NCI-H460 (cell line): ENCODE measurements around the gene LRRC15. TPM values are rescaled to one million over a fixed set of nuclear protein-coding genes. Genes with fewer than 3 reads are reported as not detected.

Experiments used
- DNase-seq: peaks from one replicate; pipeline ENCODE4 v3.0.0-alpha.2; 2016; ENCODE audit warnings: low read depth; ENCODE audit errors: extremely low read depth
- total RNA-seq: library from RNA; depleted of rRNA; stranded (reverse); fragments of >200 nt; shearing (Covaris generic); gene quantifications from 2 replicates; pipeline ENCODE4 v1.2.3, GENCODE V29; 2014

Gene LRRC15
- total RNA-seq, 1 experiment from 2014 or later: not detected

DNA sequence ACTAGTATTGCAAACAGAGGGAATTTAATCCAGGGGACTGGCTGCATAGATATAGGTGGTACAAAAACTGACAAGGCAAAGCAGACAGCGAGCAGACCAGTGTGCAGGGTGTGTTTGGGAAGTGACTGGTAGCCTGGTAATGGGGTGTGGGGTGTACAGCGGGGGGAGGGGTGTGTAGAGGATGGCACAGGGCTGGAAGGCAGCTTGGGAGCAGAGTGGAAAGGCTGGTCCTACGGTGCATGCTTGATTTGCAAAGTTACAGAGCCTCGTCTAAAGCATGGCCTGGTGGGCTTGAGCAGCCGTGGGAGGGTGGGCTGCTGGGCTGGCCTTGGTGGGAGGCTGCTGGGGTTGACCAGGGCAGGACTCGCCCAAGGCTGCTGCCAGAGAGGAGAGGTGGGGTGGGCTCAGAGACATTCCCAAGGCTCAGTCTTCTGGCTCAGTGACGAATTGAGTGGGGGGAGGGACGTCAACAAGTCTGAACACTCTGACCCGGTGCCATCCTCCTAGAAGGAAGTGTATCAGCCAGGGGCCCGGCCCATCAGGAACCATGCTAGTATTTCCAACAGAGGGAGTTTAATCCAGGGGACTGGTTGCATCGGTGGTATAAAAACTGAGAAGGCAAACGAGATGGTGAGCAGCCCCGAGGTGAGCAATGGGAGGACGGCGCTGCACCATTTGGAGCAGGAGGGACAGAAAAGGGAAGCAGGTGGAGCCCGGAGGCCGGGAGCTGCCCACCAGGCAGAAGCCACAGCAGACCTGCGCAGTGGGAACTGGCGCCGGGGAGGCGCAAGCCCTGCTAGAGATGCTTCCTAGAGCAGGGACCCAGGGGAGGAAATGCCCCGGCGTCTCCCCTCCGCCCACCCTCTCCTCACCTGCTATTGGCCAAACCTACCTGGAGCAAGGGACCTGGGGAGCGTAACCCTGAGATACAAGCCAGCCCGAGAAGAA, 47.6 kb downstream of the LRRC15 start:
- DNase-seq: no peak

GRCh38 chr3:194320744-194321243, 48.7 kb downstream of the LRRC15 start:
- no peak for DNase-seq

DNA sequence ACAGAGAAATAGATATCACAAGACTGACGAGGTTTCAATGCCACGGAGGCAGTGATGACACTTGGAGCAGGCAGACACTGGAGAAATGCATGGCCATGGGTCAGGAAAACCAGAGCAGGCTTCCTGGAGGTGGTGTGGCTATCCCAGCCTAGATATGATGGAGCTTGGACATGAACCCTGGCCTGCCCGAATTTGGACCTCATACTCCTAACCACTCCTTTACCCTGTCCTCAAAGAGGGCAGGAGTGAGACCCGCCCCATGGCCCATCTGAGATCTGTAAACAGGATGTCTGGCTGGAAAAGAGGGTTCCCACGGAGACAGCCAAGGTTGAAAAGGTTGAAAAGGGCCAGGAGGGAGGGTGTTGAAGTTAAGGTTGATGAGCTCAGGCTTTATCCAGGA, 49.4 kb downstream of the LRRC15 start:
- DNase-seq: no peak

DNA sequence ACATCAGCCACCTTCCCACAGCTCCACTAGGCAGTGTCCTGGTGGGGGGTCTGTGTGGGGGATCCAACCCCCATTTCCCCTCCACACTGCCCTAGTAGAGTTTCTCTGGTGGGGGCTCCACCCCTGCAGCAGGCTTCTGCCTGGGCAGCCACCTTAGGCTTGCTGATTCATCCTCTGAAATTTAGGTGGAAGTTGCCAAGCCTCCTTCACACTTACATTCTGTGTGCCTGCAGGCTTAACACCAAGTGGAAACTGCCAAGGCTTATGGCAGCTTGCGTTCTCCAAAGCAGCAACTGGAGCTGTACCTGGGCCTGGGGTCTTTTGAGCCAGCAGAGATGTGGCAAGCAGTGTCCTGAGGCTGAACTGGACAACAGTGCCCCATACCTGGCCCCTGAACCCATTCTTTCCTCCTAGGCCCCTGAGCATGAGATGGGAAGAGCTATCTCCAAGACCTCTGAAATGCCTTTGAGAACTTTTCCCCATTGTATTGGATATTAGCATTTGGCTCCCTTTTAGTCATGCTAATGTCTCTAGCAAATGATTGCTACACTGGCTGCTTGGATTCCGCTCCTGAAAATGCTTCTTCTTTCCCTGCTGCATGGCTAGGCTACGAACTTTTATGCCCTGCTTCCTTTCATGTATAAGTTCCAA, 50.9 kb downstream of the LRRC15 start:
- DNase-seq: no peak

GRCh38 chr3:194316918-194317317, 52.6 kb downstream of the LRRC15 start:
- no peak for DNase-seq

GRCh38 chr3:194315965-194316361, 53.6 kb downstream of the LRRC15 start:
- no peak for DNase-seq

DNA sequence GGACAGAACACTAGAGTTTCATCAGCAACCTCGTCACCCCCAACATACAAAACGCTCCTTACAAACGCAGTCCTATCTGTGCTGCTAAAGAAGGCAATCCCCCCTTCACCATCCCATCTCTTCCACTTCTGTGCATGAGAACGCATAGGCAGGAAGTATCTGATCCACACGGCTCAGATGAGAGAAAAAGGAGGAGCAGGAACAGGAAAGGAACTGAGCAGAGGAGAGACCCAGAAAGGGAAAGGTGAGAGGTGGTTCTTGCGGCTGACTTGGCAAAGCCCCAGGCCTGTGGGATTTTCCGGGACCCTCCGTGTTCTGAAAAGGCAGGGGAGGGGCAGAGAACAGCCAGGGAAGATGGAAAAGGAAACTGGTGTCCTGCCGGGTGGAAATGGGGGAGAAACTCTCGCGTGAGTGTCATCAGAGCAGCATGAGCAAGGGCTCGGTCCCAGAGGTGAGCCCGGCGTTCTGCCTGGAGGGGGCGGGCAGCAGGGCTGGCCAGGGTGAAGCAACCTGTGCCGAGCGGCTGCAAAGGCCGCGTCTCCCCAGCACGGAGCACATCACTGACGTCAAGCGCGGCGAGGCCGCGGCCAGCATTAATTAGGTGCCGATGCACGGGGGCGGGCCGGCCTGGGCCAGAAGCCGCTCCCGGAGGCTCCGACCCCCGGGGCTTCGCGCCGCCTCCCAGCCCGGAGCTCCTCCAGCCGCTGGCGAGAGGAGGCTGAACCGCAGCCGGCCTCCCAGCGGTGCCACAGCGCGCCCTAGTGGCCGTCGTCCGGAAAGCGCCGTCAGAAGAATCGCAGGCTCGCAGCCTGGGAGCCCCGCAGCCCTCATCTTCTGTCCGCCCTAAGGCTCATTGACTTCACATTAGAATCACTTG, 54.2 kb downstream of the LRRC15 start:
- DNase-seq: peak; percentile 54

GRCh38 chr3:194314388-194315068, 55.0 kb downstream of the LRRC15 start:
- no peak for DNase-seq

GRCh38 chr3:194313560-194314387, 55.8 kb downstream of the LRRC15 start:
- no peak for DNase-seq

- no peak for DNase-seq
Observed at GRCh38 chr3:194312743-194313281, 56.7 kb downstream of the LRRC15 start.

GRCh38 chr3:194312186-194312742, 57.3 kb downstream of the LRRC15 start:
- DNase-seq: no peak

- no peak for DNase-seq
Observed at GRCh38 chr3:194311000-194311399, 58.5 kb downstream of the LRRC15 start.

DNA sequence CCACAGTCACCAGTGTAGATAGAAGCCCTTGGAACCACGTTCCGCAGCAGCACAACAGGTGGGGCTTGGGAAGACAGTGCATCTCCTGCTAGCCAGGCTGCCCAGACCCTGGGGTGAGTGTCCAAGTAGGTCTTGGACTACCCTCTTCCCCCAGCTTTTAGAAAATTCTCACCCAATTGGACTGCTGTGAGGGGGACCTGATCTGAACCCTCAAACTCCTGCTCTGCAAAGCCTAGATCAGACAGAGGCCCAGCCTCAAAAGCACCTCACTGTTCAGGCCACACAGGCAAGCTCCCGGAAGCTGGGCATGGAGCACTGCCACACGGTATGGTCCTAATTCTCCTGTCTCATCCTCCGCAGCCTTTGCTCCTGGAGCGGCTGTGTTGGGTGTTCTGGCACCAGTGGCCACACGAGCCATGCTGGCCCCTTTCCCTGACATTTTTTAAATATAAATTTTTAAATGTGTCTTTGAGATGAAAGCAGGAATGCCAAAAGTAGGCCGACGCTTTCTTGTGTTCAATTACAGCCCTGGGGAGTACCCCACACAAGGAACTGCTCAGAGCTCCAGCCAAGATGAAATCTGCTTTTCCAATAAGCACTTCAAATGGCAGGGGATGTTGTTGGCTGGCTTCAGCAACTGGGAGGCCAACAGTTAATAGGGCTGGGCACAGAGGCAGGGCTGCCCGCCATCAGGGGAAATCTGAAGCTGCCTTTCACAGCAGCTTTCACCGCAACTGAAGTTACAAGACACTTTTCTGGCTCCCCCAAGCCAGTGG, 59.3 kb downstream of the LRRC15 start:
- no peak for DNase-seq

- no peak for DNase-seq
Observed at GRCh38 chr3:194308601-194309449, 60.7 kb downstream of the LRRC15 start.

DNA sequence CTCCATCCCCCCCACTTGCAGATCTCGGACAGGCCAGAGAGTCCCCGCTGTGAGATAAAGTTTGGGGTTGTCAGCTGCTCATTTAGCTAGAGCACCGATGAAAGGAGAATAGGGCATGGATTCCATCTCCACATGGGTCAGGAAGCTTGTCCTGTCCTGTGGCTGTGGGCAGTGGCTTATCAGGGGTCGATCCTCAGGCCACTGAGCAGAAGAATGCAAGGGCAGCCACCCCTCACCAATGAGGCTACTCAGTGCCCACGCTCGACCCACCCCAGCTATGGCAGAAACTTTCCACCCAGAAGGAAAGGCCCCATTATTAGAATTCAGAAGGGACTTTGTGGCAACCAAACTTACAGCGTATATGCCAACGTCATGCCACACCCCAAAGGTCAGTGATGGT, 61.7 kb downstream of the LRRC15 start:
- no peak for DNase-seq

GRCh38 chr3:194306771-194307640, 62.5 kb downstream of the LRRC15 start:
- DNase-seq: no peak
